Right atrium auricular region (tissue), 2 donors: Measurements from ENCODE around the gene HIGD2B. TPM values are rescaled to one million over a fixed set of nuclear protein-coding genes. Genes with fewer than 3 reads are reported as not detected.
A peak's percentile ranks its signal among the peaks of the same experiment; 100 is the strongest.
"Not testable (repeated sequence)": the region's sequence is repeated elsewhere in the genome, so short reads cannot be mapped to it uniquely, and the experiment has no call there.

ENCODE experiments used
- DNase-seq: peaks from one replicate; pipeline ENCODE4 v3.0.0-alpha.2; 2019; ENCODE audit warnings: low spot score
- H3K27ac ChIP-seq, 2 donors: fragments of 200-600 bp; sonication (generic); 1 replicate in 1 of 2; 2 replicates in 1 of 2; pipeline ENCODE4 v1.5.1; 2016 to 2019
- H3K27me3 ChIP-seq, 2 donors: fragments of 200-600 bp; sonication (generic); one replicate each; pipeline versions ENCODE4 v1.5.1 to v1.6.0; 2017 to 2019
- H3K36me3 ChIP-seq: fragments of 200-600 bp; sonication (generic); one replicate; pipeline ENCODE4 v1.5.1; 2016
- H3K4me1 ChIP-seq, 2 donors: fragments of 200-600 bp; sonication (generic); one replicate each; pipeline versions ENCODE4 v1.5.1 to v1.6.0; 2017 to 2019
- H3K4me3 ChIP-seq, 2 donors: fragments of 200-600 bp; sonication (generic); 1 replicate in 1 of 2; 2 replicates in 1 of 2; pipeline ENCODE4 v1.5.1; 2017 to 2019; ENCODE audit warnings: mild to moderate bottlenecking in 1 of 2, moderate library complexity in 1 of 2
- H3K9me3 ChIP-seq, 2 donors: fragments of 200-600 bp; sonication (generic); one replicate each; pipeline ENCODE4 v1.5.1; 2019
- total RNA-seq, 2 donors: library from RNA; depleted of rRNA; stranded (reverse); fragments of >200 nt; gene quantifications; one replicate each; pipeline ENCODE4 v1.1.0, GENCODE V29; 2016

Gene HIGD2B
- total RNA-seq, 2 donors from 2014 or later, result not detected

DNA sequence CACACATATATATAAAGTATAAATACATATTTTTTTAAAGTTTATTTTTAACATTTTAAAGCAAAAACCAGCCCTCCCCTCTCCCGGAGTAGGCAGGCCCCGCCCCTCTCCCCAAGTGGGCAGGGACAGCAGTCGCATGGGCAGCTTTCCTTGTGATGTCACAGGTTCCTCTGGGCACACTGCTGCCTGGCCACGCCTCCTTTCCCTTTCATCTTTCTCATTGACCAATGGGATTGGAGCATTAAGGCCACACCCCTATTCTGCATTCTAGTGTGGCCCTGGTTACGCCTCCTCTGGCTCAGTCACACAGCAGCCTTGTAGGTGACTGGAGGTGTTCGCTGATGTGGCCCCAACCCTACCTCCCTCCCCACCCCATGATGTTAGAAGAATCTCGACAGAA is 31.6 kb downstream of the HIGD2B start, which contains the start of gene GOLGA6B:
Gene GOLGA6B (plus strand): TSS at position 301 of the 400 bp plus-strand sequence. CDS start 41 bp downstream, at position 342.
- H3K4me3 ChIP-seq, DNase-seq, H3K9me3 ChIP-seq, H3K27me3 ChIP-seq, H3K4me1 ChIP-seq, H3K36me3 ChIP-seq, H3K27ac ChIP-seq: not testable (repeated sequence)

DNA sequence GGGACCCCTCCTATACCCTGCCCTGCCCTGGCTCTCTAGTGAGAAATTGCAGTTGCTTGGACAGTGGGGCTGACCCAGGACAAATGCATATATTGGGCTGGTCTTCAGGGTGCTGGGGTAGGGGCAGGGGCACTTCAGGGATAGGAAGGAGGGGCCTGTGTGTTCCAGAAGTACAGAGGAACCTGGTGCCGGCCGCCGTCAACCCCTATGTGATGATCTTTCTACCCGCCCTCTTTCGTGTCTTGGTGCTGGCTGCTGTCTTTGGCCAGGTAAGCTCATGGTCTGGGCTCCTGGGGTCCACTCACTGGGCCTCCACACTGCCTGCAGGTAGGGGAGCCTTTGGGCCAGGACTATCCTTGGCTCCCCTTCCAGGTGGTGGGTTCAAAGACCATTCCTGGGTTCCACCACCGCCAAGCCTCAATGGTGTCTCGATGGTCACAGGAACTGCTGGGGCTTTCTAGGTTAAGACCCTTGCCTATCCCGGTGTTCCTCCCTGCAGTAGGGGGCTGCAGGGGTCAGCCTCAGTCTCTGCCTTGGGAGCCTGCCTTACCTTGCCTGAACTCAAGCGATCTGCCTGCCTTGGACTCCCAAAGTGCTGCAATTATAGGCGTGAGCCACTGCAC is 37.2 kb downstream of the HIGD2B start:
- H3K4me1 ChIP-seq, DNase-seq, H3K36me3 ChIP-seq: not testable (repeated sequence)

DNA sequence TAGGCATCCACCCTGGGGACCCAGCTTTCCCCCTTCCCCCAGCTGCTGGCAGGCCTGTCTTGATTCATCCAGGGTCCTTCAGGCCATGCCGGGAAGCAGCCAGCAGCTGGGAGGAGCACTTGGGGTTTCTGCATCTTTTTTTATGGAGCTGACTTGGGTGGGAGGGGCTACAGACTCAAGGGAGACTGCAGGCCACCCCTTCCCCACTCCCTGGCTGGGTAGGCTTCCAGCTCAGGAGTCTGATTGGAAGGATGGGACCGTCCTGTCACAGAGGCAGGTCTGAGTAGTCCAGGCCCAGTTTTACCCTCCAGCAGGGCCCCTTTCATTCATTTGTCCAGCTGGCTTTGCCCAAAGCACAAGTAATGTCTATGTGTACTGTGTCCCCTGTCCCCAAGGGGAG is 43.7 kb downstream of the HIGD2B start:
- H3K36me3 ChIP-seq, DNase-seq, H3K4me1 ChIP-seq, H3K27me3 ChIP-seq, H3K4me3 ChIP-seq, H3K9me3 ChIP-seq, H3K27ac ChIP-seq: not testable (repeated sequence)

More for the DNA sequence above, 37.2 kb downstream of the HIGD2B start:
- not testable (repeated sequence) for H3K27me3 ChIP-seq, H3K4me3 ChIP-seq, H3K27ac ChIP-seq, H3K9me3 ChIP-seq

DNA sequence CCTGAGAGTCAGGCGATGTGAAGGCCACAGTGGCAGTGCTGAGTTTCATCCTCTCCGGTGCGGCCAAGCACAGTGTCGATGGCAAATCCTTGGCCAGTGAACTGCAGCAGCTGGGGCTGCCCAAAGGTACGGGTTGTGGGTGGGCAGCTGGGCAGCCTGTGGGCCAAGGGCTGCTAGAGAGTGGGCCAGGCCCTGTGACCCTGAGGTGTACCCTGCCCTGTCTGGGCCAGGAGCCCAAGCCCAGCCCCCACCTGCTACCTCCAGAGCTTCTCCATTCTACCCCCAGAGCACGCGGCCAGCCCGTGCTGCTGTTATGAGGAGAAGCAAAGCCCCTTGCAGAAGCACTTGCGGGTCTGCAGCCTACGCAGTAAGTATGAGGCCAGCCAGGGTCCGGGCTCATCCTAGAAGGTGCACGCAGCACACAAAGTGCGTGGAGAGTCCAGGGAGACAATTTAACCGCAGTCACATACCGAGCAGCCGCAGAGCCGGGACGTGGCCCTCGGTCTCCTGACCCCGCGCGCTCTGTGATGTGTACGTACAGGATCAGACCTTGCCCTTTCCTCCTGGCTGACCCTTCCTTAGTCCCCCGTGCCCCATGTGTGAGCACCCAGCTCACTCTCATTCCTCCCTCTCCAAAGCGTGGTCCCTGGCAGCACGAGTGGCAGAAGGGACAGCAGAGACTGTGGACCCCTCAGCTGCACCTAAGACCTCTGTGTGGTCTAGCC is 46.1 kb downstream of the HIGD2B start:
- H3K36me3 ChIP-seq, H3K27ac ChIP-seq, DNase-seq, H3K4me3 ChIP-seq, H3K9me3 ChIP-seq, H3K4me1 ChIP-seq, H3K27me3 ChIP-seq: not testable (repeated sequence)

DNA sequence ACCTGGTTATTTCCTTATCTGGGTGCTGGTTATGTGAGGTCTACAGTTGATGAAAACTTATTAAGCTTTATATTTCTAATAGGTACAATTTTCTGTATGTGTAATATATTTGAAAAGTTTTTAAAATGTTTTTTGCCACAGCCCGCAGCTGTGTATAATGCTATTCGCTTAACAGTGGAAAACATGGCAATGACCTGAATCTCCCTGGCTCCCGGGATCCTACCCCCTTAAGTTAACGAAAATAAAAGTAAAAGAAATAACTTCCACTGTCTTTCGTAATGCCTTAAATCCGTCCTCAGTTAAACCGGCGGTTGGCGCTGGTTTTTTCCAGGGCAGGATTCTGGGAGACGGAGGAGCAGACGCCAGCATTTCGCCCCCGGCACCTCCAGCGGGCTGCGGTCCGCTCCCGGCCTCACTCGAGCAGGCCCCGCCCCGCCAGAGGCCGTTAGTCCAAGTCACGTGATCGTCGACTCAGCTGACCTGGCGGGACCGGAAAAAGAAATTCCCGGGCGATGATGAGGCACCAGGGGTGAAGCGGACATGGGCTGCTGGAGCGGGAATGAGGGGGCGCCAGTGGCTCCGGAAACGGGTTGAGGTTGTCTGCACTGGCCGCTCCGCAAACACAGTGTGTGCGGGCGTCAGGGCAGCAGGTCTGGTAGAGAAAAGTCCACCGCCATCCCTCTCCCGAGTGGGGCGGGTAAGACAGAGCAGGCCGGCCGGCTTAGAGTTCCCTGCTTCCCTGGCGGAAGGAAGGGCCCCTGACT is 49.3 kb downstream of the HIGD2B start:
- H3K36me3 ChIP-seq, H3K27ac ChIP-seq, H3K27me3 ChIP-seq, H3K9me3 ChIP-seq, H3K4me1 ChIP-seq: not testable (repeated sequence)
- DNase-seq, result peak; percentile 80
- H3K4me3 ChIP-seq, result peak overlapping the region; percentile 17 to 21

DNA sequence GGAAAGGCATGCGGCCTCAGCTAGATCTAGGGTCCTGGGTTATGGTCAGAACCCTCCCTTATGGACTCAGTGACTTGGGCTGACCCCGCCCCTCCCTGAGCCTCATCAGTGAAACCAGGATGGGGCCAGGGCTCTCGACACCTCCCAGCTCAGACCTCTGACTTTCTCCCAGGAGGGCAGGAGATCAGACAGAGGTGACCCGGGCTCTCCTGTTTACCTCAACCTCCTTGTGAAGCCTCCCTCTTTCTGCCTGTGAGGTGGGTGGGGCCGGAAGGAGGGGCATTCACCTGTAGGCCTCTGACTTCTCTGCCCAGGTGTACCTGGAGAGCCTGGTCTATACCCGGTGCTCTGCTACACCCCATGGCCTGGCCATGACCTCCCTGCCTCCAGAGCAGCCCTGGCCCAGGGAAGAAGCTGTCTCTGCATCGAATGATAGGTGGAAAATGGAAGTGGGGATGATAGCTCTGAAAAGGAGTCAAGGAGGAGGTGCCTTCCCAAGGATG is 56.9 kb downstream of the HIGD2B start:
- not testable (repeated sequence) for DNase-seq, H3K27me3 ChIP-seq, H3K36me3 ChIP-seq, H3K27ac ChIP-seq, H3K9me3 ChIP-seq, H3K4me1 ChIP-seq, H3K4me3 ChIP-seq

DNA sequence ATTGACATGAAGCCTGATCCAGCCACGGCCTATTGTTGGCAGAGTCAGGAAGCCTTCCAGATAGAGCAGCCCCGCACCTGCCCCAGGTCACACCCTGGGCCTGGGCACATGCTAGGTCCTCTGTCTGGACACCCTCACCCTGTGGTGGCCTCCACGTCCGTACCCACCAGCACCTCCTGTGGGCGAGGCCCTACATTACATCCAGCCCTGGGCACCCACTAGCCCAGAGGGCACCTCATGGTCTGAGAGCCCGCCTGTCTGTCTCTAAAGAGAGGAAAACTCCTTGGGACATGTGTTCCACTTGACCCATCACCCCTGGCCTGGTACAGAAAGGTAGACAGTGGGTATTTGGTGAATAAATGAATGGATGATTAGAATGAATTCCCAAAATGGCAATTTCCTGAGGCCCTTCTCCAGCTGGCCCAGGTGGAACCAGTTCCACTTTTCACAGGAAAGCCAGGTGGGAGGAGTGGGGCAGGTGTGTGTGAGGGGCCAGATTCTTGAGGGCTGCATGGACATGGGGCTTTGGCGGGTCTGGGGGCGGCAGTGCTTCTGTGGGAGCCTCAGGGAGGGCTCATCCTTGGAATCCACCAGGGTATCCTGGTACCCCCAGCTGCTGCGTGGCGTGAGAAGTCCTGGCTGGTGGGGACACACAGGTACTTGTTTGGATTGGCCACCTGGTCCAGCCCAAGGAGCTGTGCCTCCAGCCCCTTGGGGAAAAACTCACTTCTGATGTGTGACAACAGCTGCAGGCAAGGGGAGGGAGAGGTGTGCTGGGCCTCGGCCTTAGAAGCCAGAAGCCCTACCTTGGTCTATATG is 57.5 kb downstream of the HIGD2B start:
- not testable (repeated sequence) for DNase-seq, H3K27ac ChIP-seq

DNA sequence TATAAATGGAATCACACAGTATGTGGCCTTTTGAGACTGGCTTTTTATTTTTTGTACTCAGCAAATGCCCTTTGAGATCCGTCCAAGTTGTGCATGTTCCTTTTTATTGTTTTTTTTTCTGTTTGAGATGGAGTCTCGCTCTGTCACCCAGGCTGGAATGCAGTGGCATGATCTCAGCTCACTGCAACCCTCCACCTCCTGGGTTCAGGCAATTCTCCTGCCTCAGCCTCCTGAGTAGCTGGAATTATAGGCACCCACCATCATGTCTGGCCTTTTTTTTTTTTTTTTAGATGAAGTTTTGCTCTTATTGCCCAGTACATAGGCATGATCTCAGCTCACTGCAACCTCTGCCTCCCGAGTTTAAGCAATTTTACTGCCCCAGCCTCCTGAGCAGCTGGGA is 59.8 kb downstream of the HIGD2B start:
- not testable (repeated sequence) for DNase-seq, H3K27ac ChIP-seq, H3K4me3 ChIP-seq, H3K36me3 ChIP-seq, H3K4me1 ChIP-seq, H3K9me3 ChIP-seq, H3K27me3 ChIP-seq

More for the DNA sequence above, 57.5 kb downstream of the HIGD2B start:
- H3K9me3 ChIP-seq, H3K27me3 ChIP-seq, H3K4me1 ChIP-seq, H3K36me3 ChIP-seq, H3K4me3 ChIP-seq: not testable (repeated sequence)

Other genes with a start within 250 kb of the HIGD2B start
- 10 to 100 TPM; 40.7 to 41.5 TPM for gene ARIH1, start 211.9 kb downstream of the HIGD2B start, total RNA-seq
- gene GOLGA6B, start 31.5 kb downstream of the HIGD2B start, total RNA-seq, result not detected
- gene BBS4, start within 50 bp of the HIGD2B start, total RNA-seq, result 10 to 100 TPM in 1 of 2 donors, 1 to 10 TPM in 1; 8.0 to 12.1 TPM
- 10 to 100 TPM; 10.4 to 16.3 TPM for gene ADPGK, start 97.6 kb upstream of the HIGD2B start, total RNA-seq